ENCODE results near the gene ZNF280C. TPM values are rescaled to one million over a fixed set of nuclear protein-coding genes. Genes with fewer than 3 reads are reported as not detected.

The ZNF280C gene
- total RNA-seq, 1 experiment from 2014 or later: 1.3 TPM

DNA sequence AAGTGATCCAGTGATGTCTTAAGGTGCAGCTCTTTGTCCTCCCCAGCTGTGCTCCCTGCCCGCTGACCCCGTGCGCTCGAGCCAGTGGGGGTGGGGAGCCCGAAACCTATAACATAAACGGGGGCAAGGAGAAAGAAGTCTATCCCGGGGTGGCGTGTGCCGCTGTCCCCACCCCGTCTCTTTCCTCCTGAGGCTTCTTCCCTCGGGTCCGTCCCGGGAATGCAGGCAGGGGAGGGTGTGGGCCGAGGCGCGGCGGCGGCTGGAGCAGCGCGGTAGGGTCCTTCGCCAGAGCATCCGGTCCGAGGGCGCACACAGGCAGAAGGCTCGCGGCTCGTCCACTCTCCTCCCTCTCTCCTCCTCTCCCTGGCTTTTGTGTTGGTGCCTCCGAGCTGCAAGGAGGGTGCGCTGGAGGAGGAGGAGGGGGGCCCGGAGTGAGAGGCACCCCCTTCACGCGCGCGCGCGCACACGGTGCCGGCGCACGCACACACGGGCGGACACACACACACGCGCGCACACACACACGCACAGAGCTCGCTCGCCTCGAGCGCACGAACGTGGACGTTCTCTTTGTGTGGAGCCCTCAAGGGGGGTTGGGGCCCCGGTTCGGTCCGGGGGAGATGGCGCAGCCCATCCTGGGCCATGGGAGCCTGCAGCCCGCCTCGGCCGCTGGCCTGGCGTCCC lies 97.1 kb downstream of the ZNF280C start, which contains the start of gene RAB33A:
TSS of gene RAB33A (plus strand) at position 517 of the 681 bp plus-strand sequence. CDS start at position 618, 101 bp downstream.
- Histone ChIP-seq H3K9me3 (no peaks in the 10 kb centered on the region), H3K36me3 (no peaks in the 10 kb centered on the region), H3K4me3 (peak within 1 kb of the TSS; percentile 32), H3K27me3 (no peaks in the 10 kb centered on the region)
- no peak for DNase-seq

DNA sequence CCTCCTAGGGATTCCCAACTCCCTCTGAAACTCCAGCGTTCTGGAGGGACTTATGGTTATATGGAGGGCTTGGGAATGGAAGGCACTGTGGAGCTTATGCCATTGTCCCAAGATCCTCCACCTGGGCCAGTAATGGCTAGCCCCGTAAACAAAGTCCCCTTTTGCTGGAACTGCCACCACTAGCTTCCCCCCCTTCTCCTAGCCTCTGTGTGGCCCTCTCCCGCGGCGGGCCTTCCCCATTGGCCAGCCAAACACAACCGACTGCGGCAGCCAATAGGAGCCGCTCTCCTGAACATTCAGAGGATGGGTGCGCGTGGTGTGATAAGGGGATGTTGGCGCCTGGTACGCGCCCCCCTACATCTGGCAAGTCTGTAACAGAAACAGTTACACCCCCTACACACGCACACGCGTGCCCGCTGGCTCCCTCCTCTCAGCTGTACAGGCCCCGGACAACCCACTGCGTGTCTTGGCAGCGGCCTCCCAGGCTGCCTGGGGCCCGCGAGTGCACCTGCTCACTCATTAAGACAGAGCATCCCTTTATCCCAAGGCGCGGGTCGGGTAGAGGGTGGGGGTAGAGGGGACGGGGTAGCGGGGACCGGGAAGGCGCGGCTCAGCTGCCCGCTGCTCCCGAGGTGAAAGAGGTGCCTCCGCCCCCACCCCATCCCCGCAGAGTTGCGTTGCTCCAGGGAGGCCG lies 97.8 kb downstream of the ZNF280C start:
- Histone ChIP-seq H3K36me3 (no peaks in the 10 kb centered on the region), H3K27me3 (no peaks in the 10 kb centered on the region), H3K9me3 (no peaks in the 10 kb centered on the region), H3K4me3 (peak overlapping the region; percentile 32)
- no peak for DNase-seq

DNA sequence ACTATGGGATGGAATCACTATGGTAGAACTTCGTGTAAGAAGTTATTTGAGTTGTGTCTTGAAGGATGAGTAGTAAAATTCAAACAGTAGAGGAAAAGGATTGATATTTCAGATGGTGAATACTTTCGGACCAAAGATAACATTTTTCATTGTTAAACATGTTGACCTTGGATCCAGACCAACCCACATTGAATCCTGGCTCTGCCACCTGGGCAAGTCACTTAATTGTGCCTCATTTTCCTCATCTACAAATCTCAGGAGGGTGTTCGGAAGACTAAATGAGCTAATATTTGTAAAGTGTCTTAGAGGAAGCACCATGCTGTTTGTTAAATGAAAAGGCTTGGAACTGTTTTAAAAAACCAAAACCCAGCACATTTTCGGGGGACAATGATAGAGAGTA lies 101.7 kb downstream of the ZNF280C start:
- Histone ChIP-seq H3K27me3 (no peaks in the 10 kb centered on the region), H3K4me3 (peak overlapping the region; percentile 79), H3K9me3 (no peaks in the 10 kb centered on the region), H3K36me3 (no peaks in the 10 kb centered on the region)
- DNase-seq: no peak

DNA sequence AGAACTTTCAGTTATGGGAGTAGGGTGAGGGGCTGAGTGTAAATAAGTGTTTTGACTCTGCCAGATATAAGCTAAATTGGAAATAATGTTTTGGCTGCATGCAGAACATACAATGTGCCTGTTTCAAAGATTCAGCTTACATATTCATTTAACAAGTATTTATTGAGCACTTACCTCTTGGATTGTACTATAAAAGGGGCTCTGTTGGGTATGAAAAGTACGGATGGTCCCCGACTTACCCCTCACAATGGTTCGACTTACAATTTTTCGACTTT lies 102.3 kb downstream of the ZNF280C start:
- Histone ChIP-seq H3K9me3 (no peaks in the 10 kb centered on the region), H3K4me3 (peak overlapping the region; percentile 79), H3K36me3 (no peaks in the 10 kb centered on the region), H3K27me3 (no peaks in the 10 kb centered on the region)
- DNase-seq: no peak

DNA sequence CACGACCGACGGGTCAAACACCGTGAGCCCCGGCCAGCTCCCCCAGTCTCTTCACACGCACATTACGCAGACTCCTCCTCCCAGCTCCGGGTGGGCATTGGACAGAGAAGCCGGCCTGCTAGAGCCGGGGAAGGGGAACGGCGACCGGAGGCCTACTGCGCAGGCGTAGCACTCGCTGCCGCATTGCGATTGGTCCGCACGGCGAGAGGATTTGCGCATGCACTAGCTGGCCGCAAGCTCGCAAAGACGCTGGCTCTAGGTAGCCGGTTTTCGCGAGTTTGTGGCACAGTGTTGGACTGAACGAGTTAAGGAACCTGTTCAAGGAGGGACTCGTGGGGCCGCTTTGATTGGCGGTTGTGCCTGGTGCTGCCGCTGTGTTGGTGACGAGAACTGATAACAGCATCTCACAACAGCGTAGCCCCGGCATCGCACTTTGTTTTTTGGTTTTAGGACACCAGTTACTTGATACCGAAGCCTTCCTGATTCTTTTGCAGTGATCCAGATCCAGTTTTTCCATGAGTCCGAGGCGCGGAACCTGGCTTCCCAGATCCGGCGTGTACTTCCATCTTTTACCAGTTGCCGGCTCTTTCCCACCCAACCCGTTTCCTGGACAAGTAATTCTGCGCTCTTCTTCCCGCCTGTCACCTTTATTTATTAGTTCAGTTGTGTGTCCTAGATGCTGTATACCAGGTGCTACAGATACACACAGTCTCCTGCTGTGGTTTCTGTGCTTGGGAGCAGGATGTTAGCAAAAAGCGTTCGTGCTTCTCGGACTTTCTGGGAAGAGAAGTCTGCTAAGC lies 102.8 kb downstream of the ZNF280C start, which contains the start of gene AIFM1:
TSS of gene AIFM1 (minus strand) at position 139 of the 800 bp plus-strand sequence. CDS start 185 bp downstream, outside the sequence.
- Histone ChIP-seq H3K36me3 (no peaks in the 10 kb centered on the region), H3K4me3 (peak within 1 kb of the TSS; percentile 79), H3K27me3 (no peaks in the 10 kb centered on the region), H3K9me3 (no peaks in the 10 kb centered on the region)
- peak; percentile 92 for DNase-seq

DNA sequence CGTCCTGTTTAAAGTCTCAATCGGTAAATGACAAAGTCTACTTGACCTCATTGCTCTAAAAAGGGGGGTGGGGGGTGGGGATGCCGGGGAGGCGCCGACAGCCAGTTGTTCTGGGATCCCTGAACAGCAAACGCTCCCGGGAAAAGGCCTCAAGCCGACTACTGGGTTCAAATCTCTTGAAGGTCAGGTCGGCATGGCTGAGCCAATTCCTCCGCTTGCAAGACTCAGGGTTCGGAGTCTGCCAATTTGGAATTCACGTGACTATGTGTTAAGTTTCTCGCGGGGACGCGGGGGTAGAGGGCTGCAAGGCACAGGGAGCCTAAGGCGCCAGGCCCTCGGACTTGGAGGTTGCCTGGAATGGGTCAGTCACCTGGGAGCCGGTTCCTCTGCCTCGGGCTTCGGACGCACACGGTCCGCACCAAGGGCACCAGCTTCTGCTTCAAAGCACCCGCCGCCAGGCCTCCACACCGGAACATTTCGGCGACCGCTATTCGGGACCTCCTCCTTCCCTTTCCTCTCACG lies 103.5 kb downstream of the ZNF280C start:
- DNase-seq: no peak

DNA sequence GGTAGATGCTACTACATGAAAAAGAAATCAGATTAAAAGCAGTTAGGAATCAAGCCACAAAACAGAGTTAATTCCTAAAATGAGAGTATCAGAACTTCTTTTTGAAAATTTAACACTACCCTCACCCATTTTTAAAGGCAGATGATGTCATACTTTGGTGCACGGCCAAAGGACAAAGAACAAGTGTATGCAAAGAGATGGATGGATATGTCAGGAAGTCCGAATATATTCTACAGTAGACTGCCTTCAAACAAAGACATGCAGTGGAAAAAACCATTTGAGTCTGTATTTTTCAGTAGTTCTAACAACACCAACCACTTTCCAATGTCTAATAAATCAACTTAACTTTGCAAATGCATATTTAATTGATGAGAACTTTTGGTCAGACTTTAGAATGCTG lies 105.3 kb downstream of the ZNF280C start:
- no peaks in the 10 kb centered on the region for H3K9me3 ChIP-seq
- H3K27me3 ChIP-seq: no peaks in the 10 kb centered on the region
- no peaks in the 10 kb centered on the region for H3K36me3 ChIP-seq
- DNase-seq: no peak
- no peak overlapping the region for H3K4me3 ChIP-seq

More for the DNA sequence above, 103.5 kb downstream of the ZNF280C start:
- Histone ChIP-seq H3K9me3 (no peaks in the 10 kb centered on the region), H3K36me3 (no peaks in the 10 kb centered on the region), H3K27me3 (no peaks in the 10 kb centered on the region), H3K4me3 (peak overlapping the region; percentile 79)

DNA sequence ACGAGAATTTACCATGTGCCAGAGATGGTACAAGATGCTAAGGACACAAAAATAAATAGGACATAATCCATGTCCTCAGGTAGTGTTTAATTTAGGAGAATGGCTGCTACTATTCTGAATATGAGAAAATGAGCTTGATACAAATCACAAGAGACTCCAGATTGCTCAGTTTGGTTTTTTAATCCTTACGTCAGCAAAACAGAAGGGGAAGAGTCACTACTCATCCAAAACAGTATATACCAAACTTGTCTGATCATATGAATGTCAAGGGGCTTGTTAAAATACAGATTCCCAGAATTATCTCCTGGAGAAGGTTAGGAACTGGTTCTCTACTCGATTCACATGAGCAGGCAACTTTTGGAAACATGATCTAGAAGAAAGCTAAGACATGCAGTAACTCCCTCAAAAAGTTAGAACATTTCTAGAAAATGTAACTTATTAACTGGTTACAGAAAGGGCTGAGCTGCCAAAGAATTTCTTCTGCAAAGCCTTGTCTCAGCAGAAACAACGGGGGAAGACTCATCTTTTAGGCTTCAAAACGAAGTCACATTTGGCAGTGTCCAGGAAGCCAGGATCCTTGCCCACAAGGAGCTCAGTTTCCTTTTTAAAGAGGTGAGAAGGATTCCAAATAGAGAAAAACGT lies 106.5 kb downstream of the ZNF280C start:
- Histone ChIP-seq H3K9me3 (no peaks in the 10 kb centered on the region), H3K27me3 (no peaks in the 10 kb centered on the region), H3K36me3 (no peaks in the 10 kb centered on the region), H3K4me3 (no peak overlapping the region)
- DNase-seq: no peak

DNA sequence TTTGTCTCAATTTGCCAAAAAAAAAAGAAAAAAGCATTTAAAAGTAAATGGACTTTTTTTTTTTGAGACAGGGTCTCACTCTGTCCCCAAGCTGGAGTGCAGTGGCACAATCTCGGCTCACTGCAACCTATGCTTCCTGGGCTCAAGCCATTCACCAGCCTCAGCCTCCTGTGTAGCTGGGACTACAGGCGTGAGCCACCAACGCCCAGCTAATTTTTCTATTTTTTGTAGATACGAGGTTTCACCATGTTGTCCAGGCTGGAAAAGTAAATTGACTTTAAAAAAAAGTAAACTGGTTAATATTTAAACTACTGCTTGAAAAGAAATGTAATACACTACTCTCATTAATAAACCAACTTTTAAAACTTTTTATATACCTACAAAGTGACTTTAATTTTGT lies 108.9 kb downstream of the ZNF280C start:
- H3K27me3 ChIP-seq: no peaks in the 10 kb centered on the region

DNA sequence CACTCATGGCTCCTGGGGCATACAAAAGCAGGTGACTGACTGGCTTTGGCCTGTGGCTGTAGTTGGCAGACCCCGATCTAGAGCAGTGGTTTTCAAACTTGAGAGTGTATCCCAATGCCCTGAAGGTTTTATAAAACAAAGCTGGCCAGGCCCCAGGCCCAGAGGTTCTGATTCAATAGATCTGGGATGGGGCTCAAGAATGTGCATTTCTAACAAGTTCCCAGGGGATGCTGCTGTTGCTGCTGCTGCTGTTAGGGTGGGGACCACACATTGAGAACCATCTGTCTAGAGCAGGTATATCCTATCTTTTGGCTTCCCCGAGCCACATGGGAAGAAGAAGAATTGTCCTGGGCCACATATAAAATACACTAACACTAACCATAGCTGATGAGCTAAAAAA lies 110.4 kb downstream of the ZNF280C start:
- DNase-seq: no peak

More for the DNA sequence above, 108.9 kb downstream of the ZNF280C start:
- Histone ChIP-seq H3K9me3 (no peaks in the 10 kb centered on the region), H3K4me3 (no peak overlapping the region), H3K36me3 (no peaks in the 10 kb centered on the region)
- DNase-seq: no peak

DNA sequence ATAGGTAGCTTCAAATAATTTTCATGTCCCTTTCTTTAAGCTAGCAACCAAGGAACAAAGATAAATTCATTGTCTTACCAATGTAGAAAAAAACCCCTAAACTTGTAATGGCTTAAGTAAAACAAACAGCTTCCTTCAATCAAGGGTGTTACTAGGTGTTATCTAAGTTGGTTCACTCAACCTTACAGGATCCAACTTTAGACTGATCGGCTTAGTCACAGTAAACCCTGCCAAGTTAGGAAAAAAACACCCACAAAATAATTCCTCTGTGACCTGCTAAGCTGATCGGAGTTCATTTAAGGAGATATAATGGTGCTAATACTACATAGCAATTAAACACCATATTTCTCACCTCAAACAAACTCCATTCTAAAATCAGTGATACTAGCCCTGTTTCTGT lies 113.1 kb downstream of the ZNF280C start:
- H3K27me3 ChIP-seq: no peaks in the 10 kb centered on the region
- H3K9me3 ChIP-seq: no peaks in the 10 kb centered on the region
- no peaks in the 10 kb centered on the region for H3K36me3 ChIP-seq
- DNase-seq: no peak
- no peak overlapping the region for H3K4me3 ChIP-seq

More for the DNA sequence above, 110.4 kb downstream of the ZNF280C start:
- H3K4me3 ChIP-seq: no peak overlapping the region
- no peaks in the 10 kb centered on the region for H3K9me3 ChIP-seq
- H3K27me3 ChIP-seq: no peaks in the 10 kb centered on the region
- no peaks in the 10 kb centered on the region for H3K36me3 ChIP-seq

Other genes with a start within 250 kb of the ZNF280C start
- gene ELF4, start 158.4 kb downstream of the ZNF280C start, total RNA-seq (2014; rRNA removed; shearing (Covaris generic); ENCODE audit: low replicate concordance): 5.9 and 6.3 TPM in 2 replicates
- gene AIFM1, start 103.1 kb downstream of the ZNF280C start, total RNA-seq (2014; rRNA removed; shearing (Covaris generic); ENCODE audit: low replicate concordance): 44.3 and 69.8 TPM in 2 replicates
- not detected in 2 replicates for gene RAB33A, start 96.9 kb downstream of the ZNF280C start, total RNA-seq (2014; rRNA removed; shearing (Covaris generic); ENCODE audit: low replicate concordance)
- 4.9 and 10.0 TPM in 2 replicates for gene SLC25A14, start 71.0 kb upstream of the ZNF280C start, total RNA-seq (2014; rRNA removed; shearing (Covaris generic); ENCODE audit: low replicate concordance)
- not detected in 2 replicates for gene GPR119, start 116.8 kb upstream of the ZNF280C start, total RNA-seq (2014; rRNA removed; shearing (Covaris generic); ENCODE audit: low replicate concordance)
- gene RBMX2, start 133.1 kb upstream of the ZNF280C start, total RNA-seq (2014; rRNA removed; shearing (Covaris generic); ENCODE audit: low replicate concordance): 24.4 and 39.5 TPM in 2 replicates

Data from MG63 (cell line).